Bronchial epithelial cell (primary cell): ENCODE results near the gene AHCYL2. TPM values are rescaled to one million over a fixed set of nuclear protein-coding genes. Genes with fewer than 3 reads are reported as not detected.

Experiments used
- DNase-seq: peaks from one replicate; pipeline ENCODE4 v3.0.0-alpha.2; 2010; ENCODE audit warnings: low read depth
- FAIRE-seq: peaks from 2 replicates; lab custom pipeline; 2011; peaks lifted over from hg19 to GRCh38; lab: Jason Lieb, UNC
- H3K27me3 ChIP-seq: 2 replicates; pipeline ENCODE4 v1.5.1; 2011; ENCODE audit warnings: low read length; ENCODE audit not compliant: control insufficient read depth, insufficient read depth
- H3K36me3 ChIP-seq: 2 replicates; pipeline ENCODE4 v1.5.1; 2011; ENCODE audit warnings: low read length; ENCODE audit not compliant: control insufficient read depth, insufficient read depth
- H3K4me3 ChIP-seq: 2 replicates; pipeline ENCODE4 v1.5.1; 2011; ENCODE audit warnings: mild to moderate bottlenecking, low read depth, low read length, control low read depth
- CTCF ChIP-seq: IDR thresholded peaks from 2 replicates; pipeline ENCODE4 v1.5.1; 2011; ENCODE audit warnings: mild to moderate bottlenecking, moderate library complexity, low read length, control low read depth, inconsistent platforms; ENCODE audit not compliant: insufficient read depth, severe bottlenecking
- total RNA-seq: library from RNA; depleted of rRNA; stranded (reverse); fragments of >200 nt; gene quantifications from 2 replicates; pipeline ENCODE4 v1.2.1, GENCODE V29; 2014

AHCYL2 gene
- total RNA-seq, 1 donor from 2014 or later = 5.0 TPM

GRCh38 chr7:129262324-129262723 is 37.5 kb downstream of the AHCYL2 start:
- DNase-seq (no peak), FAIRE-seq (no peak)
- TF ChIP-seq CTCF = no peak
- Histone ChIP-seq H3K27me3 (no peaks in the 10 kb centered on the region), H3K36me3 (no peaks in the 10 kb centered on the region), H3K4me3 (no peak overlapping the region)

GRCh38 chr7:129263168-129263567 is 38.3 kb downstream of the AHCYL2 start:
- FAIRE-seq (no peak), DNase-seq (peak; percentile 11)
- no peaks in the 10 kb centered on the region for H3K27me3 ChIP-seq
- H3K36me3 ChIP-seq = no peaks in the 10 kb centered on the region
- TF ChIP-seq CTCF = no peak
- no peak overlapping the region for H3K4me3 ChIP-seq

GRCh38 chr7:129264534-129264933 is 39.7 kb downstream of the AHCYL2 start:
- peak; percentile 35 for DNase-seq
- H3K36me3 ChIP-seq = no peaks in the 10 kb centered on the region
- FAIRE-seq = no peak
- no peak for TF ChIP-seq CTCF
- H3K27me3 ChIP-seq = no peaks in the 10 kb centered on the region
- no peak overlapping the region for H3K4me3 ChIP-seq

- no peak for DNase-seq
- no peak for TF ChIP-seq CTCF
- FAIRE-seq = no peak
- Histone ChIP-seq H3K4me3 (no peak overlapping the region), H3K36me3 (no peaks in the 10 kb centered on the region), H3K27me3 (no peaks in the 10 kb centered on the region)
These were observed 40.5 kb downstream of the AHCYL2 start for GRCh38 chr7:129265328-129265727.

GRCh38 chr7:129266181-129266580 is 41.4 kb downstream of the AHCYL2 start:
- FAIRE-seq (peak; percentile 50), DNase-seq (peak; percentile 68)
- no peaks in the 10 kb centered on the region for H3K27me3 ChIP-seq
- no peaks in the 10 kb centered on the region for H3K36me3 ChIP-seq
- no peak overlapping the region for H3K4me3 ChIP-seq
- TF ChIP-seq CTCF = no peak

- no peak for TF ChIP-seq CTCF
- FAIRE-seq = no peak
- Histone ChIP-seq H3K27me3 (no peaks in the 10 kb centered on the region), H3K36me3 (peaks cover 2% of the 10 kb centered on the region), H3K4me3 (no peak overlapping the region)
- DNase-seq = no peak
These were observed 45.2 kb downstream of the AHCYL2 start for GRCh38 chr7:129270077-129270476.
